ENCODE data around the gene CREB5. TPM values are rescaled to one million over a fixed set of nuclear protein-coding genes. Genes with fewer than 3 reads are reported as not detected.

The CREB5 gene
- total and polyA plus RNA-seq, 2 of the 13 experiments (the other 11 are each of a cell fraction or from before 2014, with no cell fraction given): 0.38 to 0.71 TPM

DNA sequence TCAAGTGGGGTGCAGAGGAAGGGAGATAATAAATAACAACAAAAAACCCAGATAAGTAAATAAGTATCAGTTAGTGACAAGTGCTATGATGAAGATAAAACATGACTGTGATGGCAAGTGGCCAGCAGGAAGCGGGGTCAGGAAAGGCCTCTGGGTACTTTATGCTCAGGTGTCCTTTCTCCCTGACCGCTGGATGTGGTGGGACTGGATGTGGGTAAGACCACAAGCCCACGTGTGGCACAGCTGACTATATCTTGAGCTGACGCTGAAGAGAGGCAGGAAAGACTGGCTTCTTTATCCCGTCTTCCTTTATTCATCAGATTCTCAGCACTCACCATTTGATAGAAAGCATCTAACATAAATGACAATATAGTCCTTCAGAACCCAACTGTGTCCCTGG lies 87.8 kb downstream of the CREB5 start (continued):
- no peak for TF ChIP-seq ZBTB2 (CRISPR knock-in tag; IDR thresholded peaks at IDR 0.05; ENCODE audit: low read depth)
- no peak for TF ChIP-seq ZNF781 (CRISPR knock-in tag; IDR thresholded peaks at IDR 0.05; ENCODE audit: borderline replicate concordance, not compliant biosample characterization)

GRCh38 chr7:28502408-28502807 lies 90.1 kb downstream of the CREB5 start:
- Histone ChIP-seq H3K79me2 (ENCODE audit: insufficient read depth, low read length) (no peaks in the 10 kb centered on the region), H3K4me1 (ENCODE audit: insufficient read depth, low read length) (no peaks in the 10 kb centered on the region), H3K9me3 (ENCODE audit: low read length) (no peaks in the 10 kb centered on the region), H3K27me3 (ENCODE audit: control insufficient read depth in 1 of 2, insufficient read depth in 2 of 2, low read length in 2 of 2) (no peaks in the 10 kb centered on the region), H3K27ac (ENCODE audit: extremely low read length, insufficient read depth, low read length) (no peak overlapping the region), H4K20me1 (ENCODE audit: insufficient read depth, low read length) (no peaks in the 10 kb centered on the region), H2AFZ (ENCODE audit: low read length) (no peak overlapping the region), H3K36me3 (replicated peaks in 1 of 2; ENCODE audit: control insufficient read depth in 1 of 2, insufficient read depth in 2 of 2, low read length in 2 of 2) (no peaks in the 10 kb centered on the region), H3K4me2 (ENCODE audit: low read depth, low read length) (no peak overlapping the region), H3K4me3 (replicated peaks in 1 of 3; ENCODE audit: insufficient read depth in 1 of 3, low read depth in 2 of 3, low read length in 3 of 3) (no peak overlapping the region), H3K9ac (ENCODE audit: insufficient read depth, low read depth, low read length) (no peak overlapping the region)
- BruUV-seq (replicated peaks): no TSS peak
- FAIRE-seq: no peak
- intact Hi-C loops (cut with micrococcal nuclease; ENCODE audit: unreplicated experiment) (no loop called here), in situ Hi-C loops (cut with HindIII; ENCODE audit: extremely low pct_ligation_motif_present, low pct_unique_long_range_greater_than_20kb) (no loop called here)
- WGBS (ENCODE audit: low lambda C conversion rate): 90% methylated on average over 1 of the region's 1 CpG
- no peak for ATAC-seq
- ChIA-PET POLR2A (no interaction called here), CTCF (ENCODE audit: low intra/inter-chr PET ratio, low total read pairs) (no interaction called here)
- TF ChIP-seq MIXL1 (CRISPR knock-in tag; IDR thresholded peaks at IDR 0.05) (no peak), ZBTB49 (CRISPR knock-in tag; IDR thresholded peaks at IDR 0.05; ENCODE audit: borderline replicate concordance) (no peak), HINFP (CRISPR knock-in tag; IDR thresholded peaks at IDR 0.05; ENCODE audit: low read depth) (no peak), ZNF12 (CRISPR knock-in tag; IDR thresholded peaks at IDR 0.05) (no peak), ZSCAN9 (CRISPR knock-in tag; IDR thresholded peaks at IDR 0.05; ENCODE audit: borderline replicate concordance) (no peak), SIX1 (CRISPR knock-in tag; IDR thresholded peaks at IDR 0.05; ENCODE audit: borderline replicate concordance) (no peak), ASH2L (IDR thresholded peaks at IDR 0.05; ENCODE audit: insufficient read length, low read depth, low read length) (no peak), CERS6 (CRISPR knock-in tag; IDR thresholded peaks at IDR 0.05) (no peak), TEAD2 (CRISPR knock-in tag; IDR thresholded peaks at IDR 0.05) (no peak), NCOA1 (CRISPR knock-in tag; IDR thresholded peaks at IDR 0.05) (no peak)
- no peak for DNase-seq (ENCODE audit: low spot score)
